ENCODE measurements around the gene CD274.
"Not testable (repeated sequence)": the region's sequence is repeated elsewhere in the genome, so short reads cannot be mapped to it uniquely, and the experiment has no call there.

DNA sequence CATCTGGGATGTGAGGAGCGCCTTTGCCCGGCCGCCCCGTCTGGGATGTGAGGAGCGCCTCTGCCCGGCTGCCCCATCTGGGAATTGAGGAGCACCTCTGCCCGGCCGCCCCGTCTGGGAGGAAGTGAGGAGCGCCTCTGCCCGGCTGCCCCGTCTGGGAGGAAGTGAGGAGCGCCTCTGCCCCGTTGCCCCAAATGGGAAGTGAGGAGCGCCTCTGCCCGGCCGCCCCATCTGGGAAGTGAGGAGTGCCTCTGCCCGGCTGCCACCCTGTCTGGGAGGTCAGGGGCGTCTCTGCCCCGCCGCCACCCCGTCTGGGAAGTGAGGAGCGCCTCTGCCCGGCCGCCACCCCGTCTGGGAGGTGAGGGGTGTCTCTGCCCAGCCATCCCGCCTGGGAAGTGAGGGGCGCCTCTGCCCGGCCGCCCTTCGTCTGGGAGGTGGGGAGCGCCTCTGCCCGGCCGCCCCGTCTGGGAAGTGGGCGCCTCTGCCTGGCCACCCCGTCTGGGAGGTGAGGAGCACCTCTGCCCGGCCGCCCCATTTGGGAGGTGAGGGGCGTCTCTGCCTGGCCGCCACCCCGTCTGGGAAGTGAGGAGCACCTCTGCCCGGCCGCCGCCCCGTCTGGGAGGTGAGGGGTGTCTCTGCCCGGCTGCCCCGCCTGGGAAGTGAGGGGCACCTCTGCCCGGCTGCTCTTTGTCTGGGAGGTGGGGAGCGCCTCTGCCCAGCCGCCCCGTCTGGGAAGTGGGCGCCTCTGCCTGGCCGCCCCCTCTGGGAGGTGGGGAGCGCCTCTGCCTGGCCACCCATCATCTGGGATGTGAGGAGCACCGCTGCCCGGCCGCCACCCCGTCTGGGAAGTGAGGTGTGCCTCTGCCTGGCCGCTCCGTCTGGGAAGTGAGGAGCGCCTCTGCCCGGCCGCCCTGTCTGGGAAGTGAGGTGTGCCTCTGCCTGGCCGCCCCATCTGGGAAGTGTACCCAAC is 16.2 kb upstream of the CD274 start:
- TF ChIP-seq POLR2A, POLR2AphosphoS5, EP300 (IDR thresholded peaks at IDR 0.05): not testable (repeated sequence)
- TF ChIP-seq, protein P1, sequence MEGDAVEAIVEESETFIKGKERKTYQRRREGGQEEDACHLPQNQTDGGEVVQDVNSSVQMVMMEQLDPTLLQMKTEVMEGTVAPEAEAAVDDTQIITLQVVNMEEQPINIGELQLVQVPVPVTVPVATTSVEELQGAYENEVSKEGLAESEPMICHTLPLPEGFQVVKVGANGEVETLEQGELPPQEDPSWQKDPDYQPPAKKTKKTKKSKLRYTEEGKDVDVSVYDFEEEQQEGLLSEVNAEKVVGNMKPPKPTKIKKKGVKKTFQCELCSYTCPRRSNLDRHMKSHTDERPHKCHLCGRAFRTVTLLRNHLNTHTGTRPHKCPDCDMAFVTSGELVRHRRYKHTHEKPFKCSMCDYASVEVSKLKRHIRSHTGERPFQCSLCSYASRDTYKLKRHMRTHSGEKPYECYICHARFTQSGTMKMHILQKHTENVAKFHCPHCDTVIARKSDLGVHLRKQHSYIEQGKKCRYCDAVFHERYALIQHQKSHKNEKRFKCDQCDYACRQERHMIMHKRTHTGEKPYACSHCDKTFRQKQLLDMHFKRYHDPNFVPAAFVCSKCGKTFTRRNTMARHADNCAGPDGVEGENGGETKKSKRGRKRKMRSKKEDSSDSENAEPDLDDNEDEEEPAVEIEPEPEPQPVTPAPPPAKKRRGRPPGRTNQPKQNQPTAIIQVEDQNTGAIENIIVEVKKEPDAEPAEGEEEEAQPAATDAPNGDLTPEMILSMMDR (IDR thresholded peaks at IDR 0.05) = not testable (repeated sequence)

Data from stomach (tissue), 4 donors.